ENCODE data around the gene HIVEP2.

Gene HIVEP2

DNA sequence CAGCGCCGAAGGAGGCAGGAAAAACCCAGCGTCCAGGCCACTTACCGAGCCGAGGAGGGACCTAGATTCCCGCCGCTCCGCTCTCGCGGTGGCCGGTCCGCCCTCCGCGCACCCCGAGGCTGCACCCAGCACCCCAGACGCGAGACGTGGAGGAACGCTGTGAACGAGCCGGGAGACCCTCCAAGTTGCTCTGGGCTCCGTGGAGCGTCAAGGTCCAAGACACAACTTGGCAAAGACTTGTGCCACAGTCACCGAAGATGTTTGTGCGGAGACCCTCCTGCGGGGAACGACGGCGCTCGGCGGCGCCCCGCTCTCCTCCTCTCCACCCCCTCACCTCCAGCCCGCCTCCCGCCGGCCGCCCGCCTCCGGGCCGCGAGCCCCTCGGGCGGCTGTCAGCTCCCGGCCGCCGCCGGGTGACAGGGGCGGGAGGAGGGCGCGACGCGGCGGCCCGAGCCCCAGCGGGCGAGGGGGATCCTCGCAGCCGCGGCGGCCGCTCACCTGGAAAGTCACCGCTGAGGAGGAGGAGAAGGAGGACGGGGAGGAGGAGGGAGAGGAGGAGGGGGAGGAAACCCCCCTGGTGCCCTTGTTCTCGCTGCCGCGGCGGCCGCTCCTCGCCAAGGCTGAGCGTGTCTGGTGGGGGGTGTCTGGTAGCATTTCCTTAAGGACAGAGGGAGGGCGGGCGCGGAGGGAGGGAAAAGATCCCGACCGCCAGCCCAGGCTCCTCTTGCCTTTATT lies 637 bp upstream of the HIVEP2 start:
- no peak for DNase-seq

DNA sequence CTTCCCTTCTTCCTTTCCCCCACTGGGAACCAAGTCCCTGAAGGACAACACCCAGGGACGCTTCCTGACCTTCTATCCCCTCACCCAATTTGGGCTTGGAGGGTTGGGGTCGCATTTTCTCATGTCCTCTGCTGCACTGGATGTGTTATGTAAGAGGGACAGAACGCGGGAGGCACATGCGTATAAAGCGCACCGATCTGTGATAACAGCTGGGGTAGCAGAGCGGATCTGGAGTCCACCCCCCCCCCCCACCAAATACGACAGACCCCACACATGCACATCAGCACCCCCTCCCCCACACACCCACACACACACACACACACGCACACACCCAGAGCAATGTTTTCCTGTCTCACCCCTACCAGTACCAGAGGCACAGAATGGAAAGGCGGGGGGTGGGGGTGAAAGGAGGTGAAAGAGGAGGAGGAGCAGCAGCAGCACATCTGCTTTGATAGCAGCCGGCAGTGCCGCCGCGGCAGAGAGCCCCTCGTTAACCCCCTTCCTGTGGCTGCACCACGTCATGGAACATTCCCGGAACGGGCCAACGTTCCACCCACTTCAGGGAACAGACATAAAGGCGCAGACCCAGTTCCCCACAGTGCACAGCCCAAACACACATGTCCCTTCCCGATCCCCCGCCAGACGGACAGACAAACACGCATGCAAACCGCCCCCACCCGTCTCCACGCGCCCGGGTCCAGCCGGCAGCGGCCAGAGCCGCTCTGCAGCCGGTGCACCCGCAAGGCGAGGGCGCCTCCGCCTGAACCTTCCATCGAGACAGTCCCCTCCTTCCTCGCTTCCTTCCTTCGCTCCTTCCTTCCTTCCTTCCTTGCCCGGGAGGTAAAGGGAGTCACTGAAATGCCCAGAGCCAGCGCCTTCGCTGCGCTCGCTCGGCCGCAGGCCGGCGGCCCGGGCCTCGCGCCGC lies 590 bp downstream of the HIVEP2 start:
- DNase-seq: no peak

DNA sequence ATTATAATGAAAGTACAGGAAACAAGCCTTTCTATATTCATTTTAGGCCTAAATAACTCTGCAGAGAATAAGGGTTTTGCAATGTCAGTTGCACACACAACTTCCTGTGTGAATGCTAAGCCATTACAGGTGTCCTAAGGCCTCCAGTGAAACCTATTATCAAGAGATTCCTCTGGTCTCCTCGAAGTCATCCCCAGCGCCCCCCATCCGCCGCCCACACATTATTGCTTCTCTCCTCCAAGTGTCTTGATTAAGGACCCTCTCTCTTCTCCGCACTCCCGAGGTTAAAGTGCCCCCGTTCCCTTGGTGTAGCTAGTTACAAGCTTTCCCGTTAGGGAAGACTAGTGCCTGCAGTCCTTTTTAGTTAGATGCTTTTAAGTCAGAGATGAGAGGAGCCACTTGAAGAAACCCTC lies 1.3 kb downstream of the HIVEP2 start:
- DNase-seq: no peak

DNA sequence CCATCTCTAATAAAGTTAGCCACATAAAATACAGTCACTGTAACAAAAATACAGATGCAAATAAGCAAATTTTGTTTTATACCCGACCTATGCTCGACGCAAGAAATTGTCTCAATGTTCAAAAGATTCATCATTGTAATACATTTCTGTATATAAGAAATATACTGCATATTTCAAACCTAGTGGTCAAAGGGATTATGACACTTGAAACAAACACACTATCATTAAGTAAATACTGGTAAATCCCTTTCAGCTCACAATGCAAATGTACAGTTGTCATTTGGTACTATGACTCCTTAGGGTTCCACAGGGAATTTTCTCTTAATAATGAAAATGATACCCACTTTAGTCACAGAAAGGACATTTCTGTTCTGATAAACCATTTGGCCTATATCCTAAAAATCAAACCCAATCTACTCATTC lies 2.2 kb downstream of the HIVEP2 start:
- DNase-seq: no peak

DNA sequence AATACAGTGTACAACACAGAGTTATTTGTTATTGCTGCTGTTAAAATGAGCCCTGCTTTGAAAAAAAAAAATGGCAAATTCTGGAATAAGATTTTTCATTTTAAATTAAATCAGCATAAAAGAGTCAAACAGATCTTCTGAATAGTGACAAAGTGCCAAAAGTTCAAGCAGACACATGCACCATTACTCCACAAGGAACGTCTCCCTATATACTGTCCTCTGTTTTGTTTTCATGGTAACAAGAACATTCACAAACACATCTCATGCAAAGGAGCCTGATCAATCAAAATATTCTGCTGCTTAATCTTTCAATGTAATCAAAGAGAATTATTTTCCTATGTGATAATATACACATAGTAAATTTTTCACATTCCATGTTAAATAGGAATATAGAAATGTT lies 2.7 kb downstream of the HIVEP2 start:
- no peak for DNase-seq

DNA sequence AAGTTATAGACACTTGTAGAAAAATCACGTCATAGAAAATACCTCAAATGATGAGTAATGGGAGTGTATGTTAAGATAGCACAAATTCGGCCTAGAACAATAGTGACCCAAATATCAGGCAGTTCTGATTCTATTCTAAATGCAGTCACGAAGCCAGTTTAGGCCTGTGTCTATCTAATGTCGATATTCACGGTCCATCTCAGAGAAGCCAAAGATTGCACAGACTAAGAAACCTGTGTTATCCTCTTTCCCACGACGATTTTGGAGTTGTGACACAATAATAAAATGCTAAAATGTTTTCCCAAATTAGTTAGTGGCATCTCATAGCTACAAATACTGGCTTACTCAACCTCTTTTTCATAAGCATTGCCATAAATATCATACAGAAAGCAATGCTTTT lies 4.0 kb downstream of the HIVEP2 start:
- DNase-seq: no peak

DNA sequence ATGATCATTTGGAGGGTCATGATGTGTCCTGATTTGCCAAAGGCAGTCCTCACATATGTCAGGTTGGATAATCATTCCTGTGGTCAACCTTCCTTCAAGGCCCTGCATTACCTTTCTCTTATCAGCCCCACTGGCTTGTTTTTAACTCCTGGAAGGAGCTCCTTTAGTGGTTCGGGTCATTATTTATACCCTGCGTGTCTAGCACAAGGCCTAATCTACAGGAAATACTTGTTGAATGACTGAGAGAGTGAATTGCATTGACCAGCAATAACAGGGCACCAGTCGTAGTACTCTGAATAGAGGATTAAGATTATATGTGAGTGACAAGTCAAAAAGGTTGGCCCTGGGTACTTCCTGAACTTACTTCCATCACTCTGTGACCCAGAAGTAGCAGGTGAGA lies 4.5 kb downstream of the HIVEP2 start:
- no peak for DNase-seq

DNA sequence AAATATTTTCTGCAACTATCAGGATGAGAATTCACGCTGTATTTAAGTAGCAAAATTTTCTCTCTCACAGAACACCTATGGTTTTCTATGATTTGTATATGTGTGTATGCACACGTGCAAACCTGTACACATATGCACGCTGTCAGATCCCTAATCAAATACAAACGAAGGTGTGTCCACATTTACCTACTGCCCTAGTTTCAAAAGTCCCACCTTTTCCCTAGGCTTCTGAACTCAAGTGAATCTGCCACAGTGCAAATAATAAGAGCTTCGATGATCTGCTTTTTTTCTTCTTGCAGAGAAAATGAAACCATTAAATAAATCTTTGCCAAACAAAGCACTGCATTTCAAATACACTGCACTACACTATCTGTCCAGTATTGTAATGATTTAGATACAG lies 6.5 kb downstream of the HIVEP2 start:
- DNase-seq: no peak

DNA sequence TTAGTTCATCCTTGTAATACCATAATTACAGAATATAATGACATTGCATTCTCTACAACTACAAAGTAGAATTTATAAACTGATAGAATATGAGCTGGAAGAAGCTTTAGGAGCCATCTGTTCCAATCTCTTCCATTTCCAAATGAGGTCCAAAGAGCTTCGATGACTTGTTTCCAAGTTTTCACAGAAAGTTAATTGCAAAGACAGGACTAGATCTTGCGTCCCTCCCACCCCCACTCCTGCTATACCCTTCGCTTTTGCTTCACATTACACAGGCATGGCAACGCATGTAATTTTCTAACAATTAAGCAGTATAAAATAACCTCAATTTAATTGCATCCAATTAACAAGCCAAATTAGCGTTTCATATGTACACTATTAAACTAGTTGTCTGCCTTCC lies 7.0 kb downstream of the HIVEP2 start:
- no peak for DNase-seq

DNA sequence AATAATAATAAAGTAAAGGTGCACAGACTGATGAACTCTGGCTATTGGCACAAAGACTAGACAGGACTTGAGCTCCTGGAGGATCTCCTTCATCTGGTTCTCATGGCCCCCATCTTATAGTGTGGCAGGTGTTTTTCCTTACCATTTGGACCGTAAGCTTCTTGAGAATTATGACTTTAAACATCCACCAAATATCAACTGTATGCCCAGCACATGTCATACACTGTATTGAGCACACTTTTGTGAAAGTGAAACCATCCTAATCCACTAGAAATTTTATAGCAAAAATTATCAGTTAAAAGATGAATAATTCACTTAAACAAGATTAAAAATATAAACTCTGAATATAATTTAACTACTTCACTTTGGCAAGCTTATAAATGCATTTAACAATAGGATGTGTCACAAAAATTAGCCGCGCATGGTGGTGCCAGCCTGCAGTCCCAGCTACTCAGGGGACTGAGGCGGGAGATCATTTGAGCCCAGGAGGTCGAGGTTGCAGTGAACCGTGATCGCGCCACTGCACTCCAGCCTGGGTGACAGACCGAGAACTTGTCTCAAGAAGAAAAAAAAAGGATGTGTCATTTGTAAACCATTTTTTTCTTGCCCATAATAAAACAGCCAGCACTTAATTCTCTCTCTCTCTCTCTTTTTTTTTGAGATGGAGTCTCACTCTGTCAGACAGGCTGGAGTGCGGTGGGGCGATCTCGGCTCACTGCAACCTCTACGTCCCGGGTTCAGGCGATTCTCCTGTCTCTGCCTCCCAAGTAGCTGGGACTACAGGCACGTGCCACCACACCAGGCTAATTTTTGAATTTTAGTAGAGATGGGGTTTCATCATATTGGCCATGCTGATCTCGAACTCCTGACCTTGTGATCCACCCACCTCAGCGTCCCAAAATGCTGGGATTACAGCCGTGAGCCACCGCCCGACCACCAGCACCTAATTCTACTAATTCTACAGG lies 9.1 kb downstream of the HIVEP2 start:
- DNase-seq: no peak

DNA sequence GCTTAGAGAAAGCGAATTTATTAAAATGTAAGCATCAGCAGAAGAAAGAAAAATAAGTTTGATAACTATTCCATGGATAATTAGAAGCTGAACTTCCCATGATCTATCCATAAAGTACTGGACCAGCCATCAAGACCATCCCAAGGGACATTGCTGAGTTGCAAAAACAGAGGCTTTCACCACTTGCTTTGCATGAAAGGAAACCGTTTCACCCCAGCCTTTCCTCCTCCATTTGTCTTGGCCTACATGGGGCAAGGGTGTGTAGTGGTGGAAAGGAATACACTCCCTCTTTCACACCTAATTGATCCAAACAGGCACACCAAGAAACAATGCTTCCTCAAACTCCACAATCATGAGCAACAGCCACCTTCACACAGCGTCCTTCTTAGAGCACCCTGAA lies 10.4 kb downstream of the HIVEP2 start:
- no peak for DNase-seq

DNA sequence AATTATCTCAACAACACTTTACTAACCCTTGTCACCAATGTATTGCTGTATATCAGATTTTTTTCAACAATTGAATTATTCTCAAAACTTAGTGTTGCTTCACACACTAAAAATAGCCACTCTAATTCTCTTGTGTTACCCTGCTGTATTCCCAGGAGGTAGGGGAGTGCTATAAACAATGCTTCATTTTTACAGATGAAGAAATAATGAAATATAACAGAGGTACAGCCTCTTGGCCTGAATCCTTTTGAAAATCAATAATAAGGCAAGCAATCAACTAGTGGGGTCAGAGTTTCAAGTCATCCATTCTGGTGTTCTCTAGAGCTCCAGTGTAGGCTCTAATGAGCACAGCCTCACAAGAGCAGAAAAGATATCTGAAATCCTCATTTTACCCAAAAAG lies 10.9 kb downstream of the HIVEP2 start:
- no peak for DNase-seq

DNA sequence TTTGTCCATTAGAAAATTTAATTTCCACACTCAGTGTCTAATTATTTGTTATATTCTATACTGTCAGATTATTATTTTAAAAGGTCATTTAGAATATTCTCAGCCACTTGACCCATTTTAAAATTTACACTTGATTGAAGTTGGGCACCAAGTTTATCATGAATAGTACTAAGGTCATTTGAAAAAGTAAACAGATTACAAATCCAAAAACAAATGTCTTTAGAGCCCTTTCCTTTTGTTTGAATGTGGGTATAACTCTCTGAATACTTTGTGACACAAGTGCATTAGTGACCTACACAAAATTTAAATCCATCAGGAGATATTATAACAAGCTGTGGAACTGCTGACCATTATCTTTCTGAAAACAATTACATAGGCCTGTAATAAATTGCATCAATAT lies 11.3 kb downstream of the HIVEP2 start:
- DNase-seq: no peak

DNA sequence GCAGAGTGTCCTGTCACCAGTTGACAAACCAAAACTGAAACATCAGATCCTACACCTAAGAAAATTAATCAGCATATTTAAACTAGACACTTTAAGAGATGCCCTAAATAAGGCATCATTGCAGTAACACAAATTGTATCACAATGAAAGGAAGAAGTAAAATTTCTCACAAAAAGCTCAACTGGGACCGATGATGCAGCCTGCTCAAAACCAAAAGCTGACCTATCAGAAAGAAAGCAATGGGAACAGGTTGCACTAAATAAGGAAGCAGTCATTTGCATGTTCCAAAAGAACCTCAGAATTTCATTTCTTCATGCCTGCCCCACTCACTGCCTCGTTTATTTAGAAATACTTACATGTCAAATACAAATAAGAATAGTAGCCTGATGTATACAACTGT lies 12.1 kb downstream of the HIVEP2 start:
- DNase-seq: no peak

DNA sequence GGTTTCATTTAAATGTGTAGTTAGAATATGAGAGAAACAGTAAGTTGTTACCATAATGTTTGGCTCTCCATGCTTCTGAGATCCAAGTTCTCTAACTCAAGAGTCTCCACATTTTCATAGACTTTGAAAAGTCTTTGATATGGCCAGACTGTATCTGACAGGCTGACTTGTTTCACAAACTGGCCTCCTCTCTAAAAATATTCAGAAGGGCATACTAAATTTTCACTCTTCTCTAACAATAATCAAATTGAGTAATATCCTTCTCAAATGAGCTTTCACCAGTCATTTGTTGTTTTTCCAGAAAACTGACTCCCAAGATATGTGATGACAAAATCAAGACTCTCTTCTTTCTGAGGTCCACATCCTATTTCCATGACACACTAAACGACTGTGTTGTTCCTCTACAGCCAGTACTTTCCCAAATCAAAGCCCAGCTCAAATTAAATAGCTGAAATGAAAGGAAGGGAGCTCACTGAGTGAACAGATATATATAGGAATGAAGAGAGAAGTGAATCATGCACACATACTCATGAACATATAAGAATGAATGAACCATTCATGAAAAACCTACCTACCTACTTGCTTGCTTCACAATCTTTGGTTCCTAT lies 15.1 kb downstream of the HIVEP2 start:
- DNase-seq: no peak

DNA sequence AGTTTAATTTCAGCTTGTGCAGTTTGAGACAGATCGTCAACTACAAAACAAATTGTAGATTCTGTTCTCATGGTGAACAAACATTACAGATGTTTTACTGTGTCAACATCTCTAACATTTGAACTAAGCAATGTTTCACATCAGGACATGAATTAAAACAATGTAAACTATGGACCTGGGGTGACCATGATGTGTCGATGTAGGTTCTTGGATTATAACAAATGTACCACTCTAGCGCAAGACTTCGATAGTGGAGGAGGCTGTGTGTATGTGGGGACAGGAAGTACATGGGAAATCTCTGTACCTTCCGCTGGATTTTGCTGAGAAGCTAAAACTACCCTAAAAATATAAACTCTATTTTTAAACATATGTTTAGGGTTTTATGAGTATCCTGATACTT lies 17.1 kb downstream of the HIVEP2 start:
- DNase-seq: no peak

DNA sequence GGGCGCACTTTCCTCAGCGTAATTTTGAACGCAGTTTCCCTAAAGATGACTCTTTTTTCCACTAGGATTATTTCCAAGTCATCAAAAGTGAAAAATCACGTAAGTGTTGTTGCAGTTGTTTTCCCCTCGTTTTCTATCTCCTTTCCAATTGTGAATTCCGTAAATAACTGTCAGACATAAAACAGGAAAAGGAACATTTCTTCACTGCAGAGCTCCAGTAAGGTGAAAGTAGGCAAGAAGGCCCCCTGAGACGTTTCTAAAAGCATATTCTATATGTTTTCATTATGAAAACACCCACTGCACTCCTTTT lies 17.8 kb downstream of the HIVEP2 start:
- DNase-seq: no peak

DNA sequence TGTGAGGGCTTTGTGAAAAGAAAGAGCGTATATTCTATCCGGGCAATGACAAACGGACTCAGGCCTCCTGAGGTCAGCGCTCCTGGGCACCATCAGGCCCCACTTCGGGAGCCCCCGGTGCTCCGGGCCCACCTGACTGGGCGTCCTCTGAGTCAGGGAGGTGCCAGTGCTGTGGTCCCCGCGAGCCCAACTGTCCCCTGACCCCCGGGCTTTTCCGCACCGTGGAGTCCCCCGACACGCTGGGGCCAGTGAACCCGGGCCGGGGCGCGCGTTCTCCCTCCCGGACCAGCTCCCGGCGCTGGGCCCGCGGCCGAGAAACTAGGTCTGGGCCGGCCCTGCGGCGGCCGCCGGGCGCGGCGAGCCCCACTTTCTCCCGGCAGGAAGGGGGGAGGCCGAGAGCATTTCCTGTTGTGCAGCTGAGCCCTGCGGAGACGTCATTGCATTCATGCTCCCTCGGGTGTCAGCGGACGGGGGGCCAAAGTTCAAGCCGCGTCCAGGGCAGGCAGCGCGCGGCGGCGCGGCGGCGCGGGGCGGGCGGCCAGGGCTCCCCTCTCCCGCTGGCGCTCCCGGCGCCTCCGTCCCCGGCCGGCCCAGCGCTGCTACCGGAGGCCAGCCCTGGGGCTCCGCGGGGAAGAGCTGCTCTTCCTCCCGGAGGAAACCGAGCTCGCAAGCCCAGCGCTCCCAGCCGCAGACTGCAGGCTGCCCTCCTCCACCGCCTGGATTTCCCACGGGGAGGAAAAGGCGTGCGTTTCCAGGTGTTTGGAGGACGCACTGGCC lies 18.3 kb downstream of the HIVEP2 start:
- no peak for DNase-seq

DNA sequence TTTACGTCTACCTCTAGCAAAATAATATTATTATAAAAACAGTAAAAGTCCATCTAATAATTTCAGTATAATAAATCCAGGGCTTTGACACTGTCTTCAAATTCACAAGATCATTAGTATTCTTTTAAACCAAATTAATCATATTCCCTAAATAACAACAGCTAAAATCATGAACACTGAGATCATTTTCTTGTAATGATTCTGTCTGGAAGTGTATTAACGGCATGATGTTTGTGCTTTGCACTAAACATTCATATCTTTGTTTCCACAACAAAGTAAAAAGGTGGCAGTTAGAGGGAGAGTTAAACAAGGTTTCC lies 18.8 kb downstream of the HIVEP2 start:
- no peak for DNase-seq

DNA sequence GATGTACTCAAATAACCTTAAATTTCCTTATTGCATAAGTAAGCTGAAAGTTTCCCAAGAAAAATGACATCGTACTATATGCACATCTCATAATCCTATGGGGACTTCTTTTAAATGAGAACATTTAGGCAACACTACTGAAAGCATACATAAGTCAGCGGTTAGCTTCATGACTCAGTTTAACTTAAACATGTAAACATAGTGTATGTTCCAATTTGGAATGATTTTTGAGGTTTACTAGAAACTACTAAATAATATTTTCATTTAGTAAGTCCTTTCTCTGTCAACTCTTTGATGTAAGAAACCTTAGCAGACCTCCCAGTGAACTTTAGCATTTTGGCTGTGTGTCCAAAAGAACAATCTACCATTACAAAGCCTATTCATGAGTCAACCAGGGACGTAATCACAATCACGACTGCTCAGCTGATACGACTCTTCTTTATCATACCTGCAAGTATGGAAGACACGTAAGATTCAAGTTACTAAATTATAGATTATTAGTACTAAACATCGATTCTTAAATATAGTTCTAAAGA lies 19.3 kb downstream of the HIVEP2 start:
- DNase-seq: no peak

DNA sequence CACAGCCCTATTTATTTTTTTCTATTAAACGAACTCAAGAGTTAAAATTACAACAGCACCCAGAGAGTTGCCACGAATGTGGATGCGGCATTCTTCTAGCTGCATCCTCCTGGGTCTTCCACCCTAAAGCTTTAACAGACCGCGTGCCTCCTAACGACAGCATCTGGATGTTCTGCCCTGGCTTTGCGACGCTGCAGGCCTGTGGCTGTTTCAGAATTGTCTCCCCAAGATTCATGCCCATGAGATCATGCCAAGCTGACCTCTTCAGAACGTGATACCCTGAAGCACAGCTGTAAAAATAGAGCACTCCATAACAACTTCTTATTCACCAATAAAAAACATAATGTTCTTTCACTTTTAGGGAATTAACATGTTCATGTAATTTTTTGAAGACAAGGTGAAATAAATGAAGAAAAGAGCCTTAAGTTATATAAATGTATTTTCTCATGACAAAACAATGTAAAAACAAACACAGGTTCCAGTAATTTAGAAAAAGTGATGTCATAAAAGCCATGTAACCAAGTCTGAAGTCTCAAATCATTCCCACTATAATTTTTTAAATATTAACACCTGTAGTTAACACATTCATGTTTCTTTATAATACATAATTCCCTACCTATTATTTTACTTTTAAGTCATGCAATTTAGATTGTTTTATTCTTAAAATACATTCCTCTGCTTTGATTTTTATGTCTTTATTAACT lies 26.5 kb downstream of the HIVEP2 start:
- no peak for DNase-seq

Measured in NCI-H1417 treated with DMSO at 0.1 percent for 48 hours (cell line).